GM12878 (cell line): ENCODE data around the gene EIF4EBP2.

ENCODE experiments used
- ELK1 ChIP-seq: IDR thresholded peaks from 2 replicates; pipeline ENCODE4 v1.6.1; 2012; ENCODE audit warnings: low read depth, low read length, improper control_type of control experiment
- NRF1 ChIP-seq: conservative IDR thresholded peaks from 2 replicates; pipeline ENCODE4 v1.6.1; 2011; ENCODE audit warnings: mild to moderate bottlenecking, low read depth, low read length, improper control_type of control experiment
- TAF1 ChIP-seq: IDR thresholded peaks from 2 replicates; pipeline ENCODE4 v1.6.1; 2011; ENCODE audit warnings: mild to moderate bottlenecking, low read depth, low read length, borderline replicate concordance
- TF ChIP-seq, protein P1 (sequence below), 3 experiments: IDR thresholded peaks in 2 of 3; conservative IDR thresholded peaks in 1 of 3; 2 replicates each; pipeline ENCODE4 v1.5.1; 2011; ENCODE audit warnings: low read depth in 3 of 3, low read length in 3 of 3, mild to moderate bottlenecking in 3 of 3, control low read depth in 2 of 3, moderate library complexity in 2 of 3, inconsistent platforms in 1 of 3, mixed read lengths in 1 of 3; ENCODE audit not compliant: control insufficient read depth in 2 of 3, insufficient read depth in 1 of 3; ENCODE audit errors: extremely low read depth in 1 of 3
- TF ChIP-seq, protein P2 (sequence below): IDR thresholded peaks from 2 replicates; pipeline ENCODE4 v1.6.1; 2012; ENCODE audit warnings: mild to moderate bottlenecking, low read depth, low read length

DNA sequence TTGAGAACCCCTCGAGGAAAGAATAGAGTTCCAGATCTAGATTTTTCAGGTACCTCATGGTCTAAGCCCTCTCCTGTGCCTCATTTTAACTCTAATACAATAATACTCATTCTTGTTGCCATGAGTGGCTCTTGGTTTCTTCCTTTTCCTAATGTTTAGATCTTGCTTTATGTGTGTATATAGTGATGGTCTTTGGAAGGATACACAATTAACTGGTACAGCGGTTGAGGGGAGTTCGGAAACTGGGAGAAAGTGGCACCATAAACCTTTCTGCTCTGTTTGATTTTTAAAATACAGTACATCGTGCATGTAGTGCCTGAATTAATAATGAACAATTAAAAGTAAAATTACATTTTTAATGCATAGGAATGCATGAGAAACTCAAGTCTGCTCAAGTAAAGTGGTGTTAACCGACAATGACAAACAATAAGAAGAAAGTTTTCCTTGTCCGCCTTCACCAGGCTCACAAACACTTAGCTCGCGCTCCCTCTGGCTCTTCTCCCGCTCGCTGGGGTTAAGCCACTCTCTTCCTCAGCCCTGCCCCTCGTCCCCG, 386 bp upstream of the EIF4EBP2 start:
- TF ChIP-seq, protein P1, sequence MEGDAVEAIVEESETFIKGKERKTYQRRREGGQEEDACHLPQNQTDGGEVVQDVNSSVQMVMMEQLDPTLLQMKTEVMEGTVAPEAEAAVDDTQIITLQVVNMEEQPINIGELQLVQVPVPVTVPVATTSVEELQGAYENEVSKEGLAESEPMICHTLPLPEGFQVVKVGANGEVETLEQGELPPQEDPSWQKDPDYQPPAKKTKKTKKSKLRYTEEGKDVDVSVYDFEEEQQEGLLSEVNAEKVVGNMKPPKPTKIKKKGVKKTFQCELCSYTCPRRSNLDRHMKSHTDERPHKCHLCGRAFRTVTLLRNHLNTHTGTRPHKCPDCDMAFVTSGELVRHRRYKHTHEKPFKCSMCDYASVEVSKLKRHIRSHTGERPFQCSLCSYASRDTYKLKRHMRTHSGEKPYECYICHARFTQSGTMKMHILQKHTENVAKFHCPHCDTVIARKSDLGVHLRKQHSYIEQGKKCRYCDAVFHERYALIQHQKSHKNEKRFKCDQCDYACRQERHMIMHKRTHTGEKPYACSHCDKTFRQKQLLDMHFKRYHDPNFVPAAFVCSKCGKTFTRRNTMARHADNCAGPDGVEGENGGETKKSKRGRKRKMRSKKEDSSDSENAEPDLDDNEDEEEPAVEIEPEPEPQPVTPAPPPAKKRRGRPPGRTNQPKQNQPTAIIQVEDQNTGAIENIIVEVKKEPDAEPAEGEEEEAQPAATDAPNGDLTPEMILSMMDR (IDR thresholded peaks at IDR 0.05 in 2 of 3, conservative IDR thresholded peaks at IDR 0.05 in 1 of 3; ENCODE audit: control insufficient read depth in 2 of 3, extremely low read depth in 1 of 3, insufficient read depth in 1 of 3, low read depth in 3 of 3, low read length in 3 of 3) = no peak
- TF ChIP-seq TAF1 = no peak
- no peak for TF ChIP-seq ELK1
- no peak for TF ChIP-seq NRF1
- TF ChIP-seq, protein P2, sequence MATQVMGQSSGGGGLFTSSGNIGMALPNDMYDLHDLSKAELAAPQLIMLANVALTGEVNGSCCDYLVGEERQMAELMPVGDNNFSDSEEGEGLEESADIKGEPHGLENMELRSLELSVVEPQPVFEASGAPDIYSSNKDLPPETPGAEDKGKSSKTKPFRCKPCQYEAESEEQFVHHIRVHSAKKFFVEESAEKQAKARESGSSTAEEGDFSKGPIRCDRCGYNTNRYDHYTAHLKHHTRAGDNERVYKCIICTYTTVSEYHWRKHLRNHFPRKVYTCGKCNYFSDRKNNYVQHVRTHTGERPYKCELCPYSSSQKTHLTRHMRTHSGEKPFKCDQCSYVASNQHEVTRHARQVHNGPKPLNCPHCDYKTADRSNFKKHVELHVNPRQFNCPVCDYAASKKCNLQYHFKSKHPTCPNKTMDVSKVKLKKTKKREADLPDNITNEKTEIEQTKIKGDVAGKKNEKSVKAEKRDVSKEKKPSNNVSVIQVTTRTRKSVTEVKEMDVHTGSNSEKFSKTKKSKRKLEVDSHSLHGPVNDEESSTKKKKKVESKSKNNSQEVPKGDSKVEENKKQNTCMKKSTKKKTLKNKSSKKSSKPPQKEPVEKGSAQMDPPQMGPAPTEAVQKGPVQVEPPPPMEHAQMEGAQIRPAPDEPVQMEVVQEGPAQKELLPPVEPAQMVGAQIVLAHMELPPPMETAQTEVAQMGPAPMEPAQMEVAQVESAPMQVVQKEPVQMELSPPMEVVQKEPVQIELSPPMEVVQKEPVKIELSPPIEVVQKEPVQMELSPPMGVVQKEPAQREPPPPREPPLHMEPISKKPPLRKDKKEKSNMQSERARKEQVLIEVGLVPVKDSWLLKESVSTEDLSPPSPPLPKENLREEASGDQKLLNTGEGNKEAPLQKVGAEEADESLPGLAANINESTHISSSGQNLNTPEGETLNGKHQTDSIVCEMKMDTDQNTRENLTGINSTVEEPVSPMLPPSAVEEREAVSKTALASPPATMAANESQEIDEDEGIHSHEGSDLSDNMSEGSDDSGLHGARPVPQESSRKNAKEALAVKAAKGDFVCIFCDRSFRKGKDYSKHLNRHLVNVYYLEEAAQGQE = no peak
